Measurements from ENCODE around the gene EXOC3L1. TPM values are rescaled to one million over a fixed set of nuclear protein-coding genes. Genes with fewer than 3 reads are reported as not detected.
A peak's percentile ranks its signal among the peaks of the same experiment; 100 is the strongest.

EXOC3L1 gene
- total RNA-seq, 1 experiment from 2014 or later: 0.30 TPM

- ChIA-PET POLR2A (interaction anchor here (0.8 to 1.3 kb wide), 3 partner anchors 16 to 137 kb away, joined by 4 to 8 read pairs (median 4); partner anchors contain the start of gene NOL3), RAD21 (ENCODE audit: low non-redundant PET in 1 of 2, low total read pairs in 2 of 2, uncharacterized antibody in 2 of 2, unreplicated experiment in 2 of 2) (interaction anchor here (0.7 to 1.5 kb wide), 5 partner anchors 137 to 201 kb away, joined by 3 to 19 read pairs (median 4); no protein-coding TSS in a partner anchor), CTCF (interaction anchor here (0.6 to 5.8 kb wide), 31 partner anchors 13 to 274 kb away, joined by 3 to 79 read pairs (median 4); partner anchors contain the start of genes CES3, NOL3 and PDP2)
- no peak overlapping the region for H3K4me3 ChIP-seq (replicated peaks in 1 of 2; ENCODE audit: low read depth in 1 of 2, low read length in 2 of 2)
- ATAC-seq (no peak), DNase-seq (ENCODE audit: low read depth, low spot score) (no peak)
- peaks cover 6 to 39% of the 10 kb centered on the region in 2 experiments for H3K4me1 ChIP-seq (ENCODE audit: control insufficient read depth in 1 of 2, insufficient read depth in 2 of 2, low read length in 2 of 2)
- no peaks in the 10 kb centered on the region; the same call in 1 of the 2 replicates for H3K79me2 ChIP-seq (ENCODE audit: insufficient read depth, low read length)
- no peaks in the 10 kb centered on the region for H3K27me3 ChIP-seq (ENCODE audit: insufficient read depth, low read length)
- H4K20me1 ChIP-seq (ENCODE audit: insufficient read depth): no peaks in the 10 kb centered on the region
- H3K9me3 ChIP-seq (ENCODE audit: control insufficient read depth in 1 of 2, insufficient read depth in 1 of 2, low read depth in 1 of 2, low read length in 2 of 2): no peaks in the 10 kb centered on the region
- no peaks in the 10 kb centered on the region for H3K36me3 ChIP-seq (ENCODE audit: control insufficient read depth in 1 of 2, insufficient read depth in 2 of 2, low read length in 2 of 2)
- H3K9me2 ChIP-seq (ENCODE audit: insufficient read depth): no peaks in the 10 kb centered on the region
- no peak overlapping the region for H2AFZ ChIP-seq (ENCODE audit: low read depth, low read length, poor library complexity, severe bottlenecking)
- intact Hi-C loops (cut with micrococcal nuclease): loop anchor here (1.0 to 5.0 kb wide), 3 partner anchors 140 to 202 kb away; no protein-coding TSS in a partner anchor
- H3K27ac ChIP-seq (ENCODE audit: low read depth, low read length): no peak overlapping the region
- no peak overlapping the region for H3K9ac ChIP-seq (ENCODE audit: low read length)
- H3K4me2 ChIP-seq (ENCODE audit: low read length): peak overlapping the region; percentile 47
- BruUV-seq (replicated peaks): no TSS peak
- TF ChIP-seq ZNF274 (IDR thresholded peaks at IDR 0.05; ENCODE audit: low read depth, low read length) (no peak), REST (IDR thresholded peaks at IDR 0.05; ENCODE audit: low read depth) (no peak), CEBPB (IDR thresholded peaks at IDR 0.05; ENCODE audit: low read depth) (no peak), POLR2A (IDR thresholded peaks at IDR 0.05; ENCODE audit: borderline replicate concordance, extremely low read depth, insufficient read depth, insufficient read length) (no peak), EZH2phosphoT487 (IDR thresholded peaks at IDR 0.05; ENCODE audit: borderline replicate concordance) (no peak), TCF7L2 (IDR thresholded peaks at IDR 0.05; ENCODE audit: borderline replicate concordance, extremely low read depth, insufficient read depth, insufficient read length) (no peak), SIN3A (IDR thresholded peaks at IDR 0.05; ENCODE audit: low read depth) (no peak), CTCF (IDR thresholded peaks at IDR 0.05 in 2 of 3, conservative IDR thresholded peaks at IDR 0.05 in 1 of 3; ENCODE audit: borderline replicate concordance in 1 of 3, insufficient read depth in 1 of 3, low read depth in 2 of 3, low read length in 2 of 3) (no peak)
Observed at GRCh38 chr16:67154578-67155294, 35.2 kb downstream of the EXOC3L1 start.

All from HCT116 (cell line).